AG08395 (cell line): Measurements from ENCODE around the gene DUSP15.
"Not testable (repeated sequence)": the region's sequence is repeated elsewhere in the genome, so short reads cannot be mapped to it uniquely, and the experiment has no call there.

Experiments
- DNase-seq: peaks from one replicate; pipeline ENCODE4 v3.0.0; 2012; ENCODE audit warnings: mixed read lengths, low spot score

DUSP15 gene

DNA sequence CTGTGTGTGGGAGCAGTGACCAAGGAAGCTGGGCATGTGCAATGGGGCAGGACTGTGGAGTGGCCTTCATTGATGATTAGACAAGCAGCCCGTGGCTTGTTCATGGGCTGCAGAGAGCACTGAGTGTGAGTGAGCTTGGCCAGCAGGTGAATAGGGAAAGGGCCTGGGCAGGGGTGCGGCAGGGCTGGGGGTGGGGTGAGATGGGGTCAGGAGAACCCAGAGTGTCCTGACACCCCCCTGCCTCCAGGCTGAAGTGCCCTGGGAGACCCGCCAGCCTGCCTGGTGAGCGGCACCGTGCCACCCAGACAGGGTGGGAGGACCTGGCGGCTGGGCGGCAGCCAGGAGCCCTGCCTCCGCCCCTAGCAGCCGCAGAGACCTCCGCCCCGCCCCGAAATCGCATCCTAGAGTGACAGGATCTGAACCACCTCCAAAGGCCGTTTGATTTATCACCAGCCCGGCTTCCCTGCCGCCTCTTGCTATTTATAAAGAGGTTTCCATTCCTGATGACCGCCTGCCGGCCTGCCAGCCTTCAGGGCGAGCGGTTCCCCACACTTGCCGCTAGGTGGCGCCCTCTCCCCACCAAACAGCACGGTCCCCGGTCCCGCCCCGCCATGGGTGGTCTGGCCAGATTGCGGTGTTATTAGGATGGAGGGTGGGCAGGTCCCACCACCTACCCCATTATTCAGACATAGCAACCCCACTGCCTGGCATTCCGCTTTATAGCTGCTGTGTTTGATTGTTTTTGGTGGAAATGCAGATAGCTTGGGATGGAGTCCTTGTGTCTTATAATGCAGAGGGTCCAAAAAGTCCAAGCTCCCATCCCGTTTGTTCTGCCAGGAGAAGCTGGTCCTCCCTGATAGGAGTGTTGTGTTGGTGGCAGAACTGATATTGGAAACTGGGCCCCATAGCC lies 47.7 kb downstream of the DUSP15 start:
- DNase-seq, result peak; percentile 89

DNA sequence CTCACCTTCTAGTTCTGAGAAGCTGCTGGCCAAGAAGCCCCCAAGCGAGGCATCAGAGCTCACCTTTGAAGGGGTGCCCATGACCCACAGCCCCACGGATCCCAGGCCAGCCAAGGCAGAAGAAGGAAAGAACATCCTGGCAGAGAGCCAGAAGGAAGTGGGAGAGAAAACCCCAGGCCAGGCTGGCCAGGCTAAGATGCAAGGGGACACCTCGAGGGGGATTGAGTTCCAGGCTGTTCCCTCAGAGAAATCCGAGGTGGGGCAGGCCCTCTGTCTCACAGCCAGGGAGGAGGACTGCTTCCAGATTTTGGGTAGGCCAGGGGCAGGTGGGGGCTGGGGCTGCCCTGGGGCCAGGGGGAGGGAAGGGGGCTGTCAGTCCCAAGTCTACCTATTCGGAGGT lies 48.9 kb downstream of the DUSP15 start:
- no peak for DNase-seq

DNA sequence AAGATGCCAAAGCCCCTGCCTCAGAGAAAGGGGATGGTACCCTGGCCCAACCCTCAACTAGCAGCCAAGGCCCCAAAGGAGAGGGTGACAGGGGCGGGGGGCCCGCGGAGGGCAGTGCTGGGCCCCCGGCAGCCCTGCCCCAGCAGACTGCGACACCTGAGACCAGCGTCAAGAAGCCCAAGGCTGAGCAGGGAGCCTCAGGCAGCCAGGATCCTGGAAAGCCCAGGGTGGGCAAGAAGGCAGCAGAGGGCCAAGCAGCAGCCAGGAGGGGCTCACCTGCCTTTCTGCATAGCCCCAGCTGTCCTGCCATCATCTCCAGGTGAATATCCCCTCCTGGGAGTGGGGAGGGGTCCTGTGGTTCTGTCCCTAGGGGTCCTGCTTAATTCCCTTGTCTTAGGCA lies 50.1 kb downstream of the DUSP15 start:
- DNase-seq, result no peak

DNA sequence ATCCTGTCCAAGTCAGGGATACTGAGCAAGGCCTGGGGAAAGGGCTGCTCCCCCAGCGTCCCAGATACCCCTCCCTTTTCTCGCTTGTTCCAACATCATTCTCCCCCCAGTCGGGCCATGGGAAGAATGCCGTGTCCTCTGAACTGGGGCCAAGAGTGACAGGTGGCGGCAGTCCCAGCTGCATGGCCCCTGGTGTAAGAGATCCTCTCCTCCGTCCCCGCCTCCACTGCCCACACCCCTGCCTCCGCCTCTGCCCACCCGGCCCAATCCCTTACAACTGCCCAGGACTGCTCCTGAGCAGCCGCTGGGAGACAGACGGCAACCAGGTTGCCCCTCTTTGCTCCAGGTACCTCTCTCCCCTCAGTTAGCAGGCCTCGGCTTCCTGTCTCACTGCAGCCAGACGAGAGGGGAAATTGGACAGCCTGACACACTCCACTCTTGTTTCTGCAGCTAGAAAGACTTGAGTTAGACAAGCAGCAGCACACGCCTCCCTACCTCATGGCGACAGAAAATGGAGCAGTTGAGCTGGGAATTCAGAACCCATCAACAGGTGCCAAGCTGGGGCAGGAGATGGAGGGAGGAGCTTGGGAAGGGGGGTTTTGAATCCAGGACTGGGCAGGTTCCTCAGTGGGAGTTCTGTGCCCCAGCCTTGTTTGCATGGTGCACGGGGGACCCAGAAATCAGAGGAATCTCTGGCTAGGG lies 51.1 kb downstream of the DUSP15 start, which contains the start of gene MYLK2:
Gene MYLK2 (plus strand): TSS at position 274 of the 702 bp plus-strand sequence. CDS start 225 bp downstream, at position 499.
- DNase-seq, result no peak

DNA sequence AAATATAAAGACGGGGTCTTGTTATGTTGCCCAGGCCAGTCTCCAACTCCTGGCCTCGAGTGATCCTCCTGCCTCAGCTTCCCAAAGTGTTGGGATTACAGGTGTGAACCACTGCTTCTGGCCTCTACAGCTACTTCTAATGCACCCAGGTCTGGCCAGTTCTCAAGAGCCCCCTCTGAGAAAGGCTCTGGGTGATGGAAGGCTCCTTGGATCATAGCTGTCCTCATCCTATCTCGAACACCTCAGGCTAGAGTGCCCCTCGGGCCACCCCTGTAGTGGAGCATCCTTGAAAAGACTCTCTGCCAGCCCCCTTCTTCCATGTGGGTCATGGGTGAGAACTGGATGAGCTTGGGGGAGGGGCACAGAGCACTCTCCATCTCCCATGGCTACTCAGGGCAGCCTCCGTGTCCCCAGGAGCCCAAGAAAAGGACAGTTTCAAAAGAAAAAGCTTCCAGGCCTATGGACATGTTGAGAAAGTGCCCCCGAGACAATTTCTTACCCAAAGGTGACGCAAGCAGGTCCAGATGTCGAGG lies 51.9 kb downstream of the DUSP15 start:
- no peak for DNase-seq

DNA sequence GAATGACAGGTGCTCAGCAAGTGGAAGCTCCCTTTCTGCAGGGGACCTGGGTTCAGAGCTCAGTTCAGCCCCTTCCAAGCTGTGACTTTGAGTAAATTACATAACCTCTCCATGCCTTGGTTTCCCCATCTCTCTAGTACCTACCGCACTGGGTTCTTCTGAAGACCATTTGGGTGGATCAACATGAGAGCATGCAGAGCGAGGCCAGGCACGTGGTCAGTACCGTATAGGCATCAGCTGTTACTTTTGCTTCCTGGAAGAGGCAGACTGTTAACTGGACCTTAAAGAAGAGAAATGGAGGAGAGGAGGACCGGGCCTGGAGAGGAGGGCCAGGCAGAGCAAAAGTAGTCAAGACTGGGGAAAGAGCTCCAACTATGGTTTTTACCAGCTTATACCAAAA lies 52.9 kb downstream of the DUSP15 start:
- no peak for DNase-seq

DNA sequence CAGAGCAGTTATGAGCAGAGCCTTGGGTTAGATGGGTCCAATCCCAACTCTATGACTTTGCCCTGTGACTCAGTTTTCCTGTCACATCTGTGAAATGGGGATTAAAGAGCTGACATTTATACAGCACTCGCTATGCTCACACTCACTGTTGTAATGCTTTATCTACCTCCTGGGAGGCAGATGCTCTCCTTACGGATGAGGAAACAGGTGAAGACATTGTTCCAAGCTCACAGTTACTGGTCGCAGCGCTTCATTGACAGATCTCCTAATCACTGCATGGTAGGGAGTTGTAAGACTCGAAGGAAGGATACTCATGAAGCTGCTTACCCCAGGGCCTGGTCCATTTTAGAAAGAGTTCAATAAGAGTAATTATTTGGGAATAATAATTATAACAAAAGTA lies 54.1 kb downstream of the DUSP15 start:
- no peak for DNase-seq

DNA sequence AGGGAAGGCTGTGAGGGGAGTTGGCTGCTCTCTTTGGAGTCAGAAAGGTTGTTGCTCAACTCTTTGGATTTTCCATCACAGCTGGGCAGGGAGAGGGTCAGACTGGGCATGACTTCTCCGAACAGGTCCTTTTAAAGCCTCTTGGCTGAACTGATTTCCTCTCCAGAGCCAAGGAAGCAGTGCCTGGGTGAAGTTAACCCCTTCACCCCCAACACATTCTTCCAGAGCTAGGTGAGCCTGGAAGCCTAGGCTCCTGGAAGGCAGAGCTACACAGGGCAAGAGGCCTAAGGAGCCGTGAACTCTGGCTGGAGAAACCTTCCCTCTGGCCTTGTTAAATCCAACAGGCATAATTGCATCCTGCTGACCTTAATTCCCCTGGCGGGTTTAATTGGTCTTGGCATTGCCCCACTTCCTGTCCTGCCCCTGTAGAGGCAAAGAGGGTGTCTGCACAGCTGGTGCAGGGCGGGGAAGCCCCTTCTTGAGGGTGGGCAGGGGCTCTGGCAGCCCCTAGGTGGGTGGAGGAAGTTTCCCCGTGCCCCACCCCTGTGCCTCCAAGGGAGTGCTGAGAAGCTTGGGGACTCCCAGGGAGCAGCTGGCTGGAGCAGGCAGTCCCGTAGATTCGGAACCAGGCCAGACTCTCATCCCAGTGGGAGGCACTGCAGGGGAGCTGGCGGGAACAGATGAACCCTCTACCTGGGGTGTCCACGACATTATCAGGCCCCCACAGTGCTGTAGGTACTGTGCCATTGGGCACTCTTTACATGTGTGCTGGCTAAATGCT lies 54.7 kb downstream of the DUSP15 start:
- peak; percentile 60 for DNase-seq

DNA sequence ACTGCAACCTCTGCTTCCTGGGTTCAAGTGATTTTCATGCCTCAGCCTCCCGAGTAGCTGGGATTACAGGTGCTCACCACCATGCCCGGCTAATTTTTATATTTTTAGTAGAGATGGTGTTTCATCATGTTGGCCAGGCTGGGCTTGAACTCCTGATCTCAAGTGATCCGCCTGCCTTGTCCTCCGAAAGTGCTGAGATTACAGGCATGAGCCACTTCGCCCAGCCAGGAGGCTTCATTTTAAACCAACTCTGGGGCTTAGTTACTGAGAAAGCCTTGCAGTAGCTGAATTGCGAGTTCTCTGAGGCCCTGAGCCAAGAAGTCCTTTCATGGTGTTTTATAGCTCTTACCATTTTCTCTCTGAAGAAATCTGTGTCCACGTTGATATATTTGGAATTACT lies 56.2 kb downstream of the DUSP15 start:
- not testable (repeated sequence) for DNase-seq

DNA sequence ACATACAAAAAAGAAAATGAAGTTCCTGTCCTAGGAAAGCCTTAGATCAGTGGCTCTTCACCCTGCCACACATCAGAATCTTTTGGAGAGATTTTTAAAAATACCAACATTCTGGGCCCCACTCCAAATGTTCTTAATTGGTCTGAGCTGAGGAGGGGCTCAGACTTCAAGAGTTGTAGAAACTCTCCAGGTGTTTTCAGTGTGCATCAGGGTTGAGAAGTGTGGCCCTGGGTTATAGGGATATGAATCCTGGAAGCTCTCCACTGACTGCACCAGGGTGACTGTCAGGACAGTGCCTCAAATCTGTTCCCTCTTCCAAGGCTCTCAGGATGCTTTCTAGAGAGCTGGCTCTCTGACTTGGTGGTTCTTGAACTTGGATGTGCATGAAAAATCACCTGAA lies 56.7 kb downstream of the DUSP15 start:
- DNase-seq, result no peak

DNA sequence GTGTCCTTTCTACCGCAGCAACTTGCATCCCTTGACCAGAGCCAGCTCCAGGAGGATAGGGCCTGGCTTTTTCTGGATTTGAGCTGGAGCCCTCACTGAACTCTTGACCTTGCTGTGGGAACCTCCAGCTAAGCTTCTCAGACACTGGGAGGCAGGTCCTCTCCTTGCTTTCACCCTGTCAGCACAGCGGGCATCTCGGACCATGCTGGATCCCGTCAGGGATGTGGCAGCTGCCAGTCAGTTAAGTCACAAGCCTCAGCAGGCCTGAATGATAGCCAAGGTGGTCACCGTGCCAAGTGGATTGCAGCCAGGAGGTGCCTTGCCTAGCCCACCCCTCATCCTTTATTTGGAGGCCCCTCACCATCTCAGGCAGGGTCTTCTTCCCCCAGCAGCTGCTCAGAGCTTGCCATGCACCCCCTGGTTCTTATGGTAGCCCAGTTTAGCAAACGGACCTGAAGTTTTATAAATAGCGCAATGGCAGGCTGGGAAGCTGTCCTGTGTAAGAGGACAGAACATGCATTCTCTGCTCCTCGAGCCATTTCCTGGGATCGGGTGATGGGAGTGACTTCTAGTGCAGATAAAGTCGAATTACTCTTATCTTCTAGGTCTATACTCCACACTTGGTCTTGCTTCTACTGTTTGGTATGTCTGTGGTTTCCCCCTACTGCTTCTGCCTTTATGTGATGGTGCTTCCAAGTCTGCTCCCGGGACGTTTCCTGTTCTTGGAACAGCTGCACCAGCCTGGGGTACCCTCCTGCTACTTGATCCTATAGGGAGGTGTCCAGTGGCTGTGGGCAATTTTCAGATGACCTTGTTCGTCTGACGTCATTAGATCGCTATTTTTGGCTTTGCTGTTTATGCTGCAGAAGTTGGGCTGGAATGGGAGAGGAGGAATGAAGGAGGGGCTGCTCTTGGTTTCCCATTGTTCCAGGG lies 58.3 kb downstream of the DUSP15 start:
- no peak for DNase-seq

DNA sequence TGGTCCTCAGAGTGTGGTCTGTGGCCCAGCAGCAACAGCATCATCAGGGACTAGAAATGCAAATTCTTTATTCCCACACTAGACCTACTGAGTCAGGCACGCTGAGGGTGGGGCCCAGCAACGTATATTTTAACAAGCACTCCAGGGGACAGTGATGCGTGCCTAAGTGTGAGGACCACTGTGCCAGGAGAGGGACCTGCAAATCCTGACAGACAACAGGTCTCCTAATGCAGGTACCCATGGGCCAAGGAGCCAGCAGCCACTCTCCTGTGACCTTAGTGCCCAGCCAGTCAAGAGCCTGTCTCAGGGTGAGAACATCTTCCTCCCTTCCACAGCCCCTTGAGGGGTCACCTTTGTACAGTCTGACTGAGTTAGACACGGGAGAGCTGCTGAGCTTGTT lies 59.1 kb downstream of the DUSP15 start:
- no peak for DNase-seq
